ENCODE measurements around the gene MED13L.
"Not testable (repeated sequence)": the region's sequence is repeated elsewhere in the genome, so short reads cannot be mapped to it uniquely, and the experiment has no call there.

MED13L gene

GRCh38 chr12:116033765-116034164 is 243.7 kb downstream of the MED13L start:
- no peaks in the 10 kb centered on the region for H3K9me3 ChIP-seq
- H3K4me1 ChIP-seq (ENCODE audit: control insufficient read depth in 1 of 2, insufficient read depth in 1 of 2, low read depth in 1 of 2, low read length in 1 of 2), result peaks cover 0 to 11% of the 10 kb centered on the region in 2 experiments
- H3K36me3 ChIP-seq, result no peaks in the 10 kb centered on the region
- H3K27me3 ChIP-seq, result no peaks in the 10 kb centered on the region
- H3K27ac ChIP-seq, result no peak overlapping the region
- TF ChIP-seq CTCF (IDR thresholded peaks at IDR 0.05), result no peak
- no peak overlapping the region for H3K4me3 ChIP-seq (ENCODE audit: low read depth in 1 of 2, low read length in 1 of 2)

- H3K36me3 ChIP-seq; H3K27ac ChIP-seq; H3K9me3 ChIP-seq; H3K4me1 ChIP-seq (ENCODE audit: control insufficient read depth in 1 of 2, insufficient read depth in 1 of 2, low read depth in 1 of 2, low read length in 1 of 2); H3K4me3 ChIP-seq (ENCODE audit: low read depth in 1 of 2, low read length in 1 of 2); H3K27me3 ChIP-seq: not testable (repeated sequence)
Measured at GRCh38 chr12:116031624-116032023, 245.9 kb downstream of the MED13L start.

GRCh38 chr12:116028619-116029018 is 248.9 kb downstream of the MED13L start:
- Histone ChIP-seq H3K36me3 (no peaks in the 10 kb centered on the region), H3K9me3 (no peaks in the 10 kb centered on the region), H3K4me1 (ENCODE audit: control insufficient read depth in 1 of 2, insufficient read depth in 1 of 2, low read depth in 1 of 2, low read length in 1 of 2) (no peaks in the 10 kb centered on the region), H3K4me3 (ENCODE audit: low read depth in 1 of 2, low read length in 1 of 2) (no peak overlapping the region), H3K27ac (no peak overlapping the region), H3K27me3 (no peaks in the 10 kb centered on the region)
- no peak for TF ChIP-seq CTCF (IDR thresholded peaks at IDR 0.05)

- H3K4me3 ChIP-seq (ENCODE audit: low read depth in 1 of 2, low read length in 1 of 2), result no peak overlapping the region
- no peaks in the 10 kb centered on the region for H3K36me3 ChIP-seq
- no peak for TF ChIP-seq CTCF (IDR thresholded peaks at IDR 0.05)
- H3K27me3 ChIP-seq, result no peaks in the 10 kb centered on the region
- no peaks in the 10 kb centered on the region for H3K4me1 ChIP-seq (ENCODE audit: control insufficient read depth in 1 of 2, insufficient read depth in 1 of 2, low read depth in 1 of 2, low read length in 1 of 2)
- no peak overlapping the region for H3K27ac ChIP-seq
- H3K9me3 ChIP-seq, result no peaks in the 10 kb centered on the region
Measured at GRCh38 chr12:116027551-116027821, 250.0 kb downstream of the MED13L start.

GRCh38 chr12:116026768-116027550 is 250.5 kb downstream of the MED13L start:
- Histone ChIP-seq H3K4me3 (ENCODE audit: low read depth in 1 of 2, low read length in 1 of 2) (no peak overlapping the region), H3K27me3 (no peaks in the 10 kb centered on the region), H3K4me1 (ENCODE audit: control insufficient read depth in 1 of 2, insufficient read depth in 1 of 2, low read depth in 1 of 2, low read length in 1 of 2) (no peaks in the 10 kb centered on the region), H3K9me3 (no peaks in the 10 kb centered on the region), H3K36me3 (peaks cover 4% of the 10 kb centered on the region), H3K27ac (no peak overlapping the region)
- TF ChIP-seq CTCF (IDR thresholded peaks at IDR 0.05), result no peak

- peaks cover 4% of the 10 kb centered on the region for H3K36me3 ChIP-seq
Measured at GRCh38 chr12:116026346-116026745, 251.1 kb downstream of the MED13L start.

More at GRCh38 chr12:116026346-116026745, 251.1 kb downstream of the MED13L start:
- no peaks in the 10 kb centered on the region for H3K4me1 ChIP-seq (ENCODE audit: control insufficient read depth in 1 of 2, insufficient read depth in 1 of 2, low read depth in 1 of 2, low read length in 1 of 2)
- no peak for TF ChIP-seq CTCF (IDR thresholded peaks at IDR 0.05)
- H3K27ac ChIP-seq, result no peak overlapping the region
- no peaks in the 10 kb centered on the region for H3K27me3 ChIP-seq
- no peak overlapping the region for H3K4me3 ChIP-seq (ENCODE audit: low read depth in 1 of 2, low read length in 1 of 2)
- no peaks in the 10 kb centered on the region for H3K9me3 ChIP-seq
